OCI-M2 (cell line): Measurements from ENCODE around the gene CANX.
"Not testable (repeated sequence)": the region's sequence is repeated elsewhere in the genome, so short reads cannot be mapped to it uniquely, and the experiment has no call there.

Experiments used
- DNase-seq: peaks from one replicate; lab custom pipeline; 2025; ENCODE audit not compliant: unreplicated experiment; lab: John Stamatoyannopoulos, UW

The CANX gene

GRCh38 chr5:179698935-179699615, at the start of gene CANX:
Gene CANX, plus strand, starts transcription at chr5:179698967. Its CDS starts 6,715 bp downstream, at chr5:179705682.
- DNase-seq: no peak

GRCh38 chr5:179649166-179649703, 49.5 kb upstream of the CANX start:
- DNase-seq: not testable (repeated sequence)

GRCh38 chr5:179650245-179650644, 48.5 kb upstream of the CANX start:
- not testable (repeated sequence) for DNase-seq

- DNase-seq: not testable (repeated sequence)
Measured at GRCh38 chr5:179653135-179653534, 45.6 kb upstream of the CANX start.

GRCh38 chr5:179657302-179658178, 41.2 kb upstream of the CANX start:
- DNase-seq: not testable (repeated sequence)

GRCh38 chr5:179658179-179658856, 40.4 kb upstream of the CANX start:
- DNase-seq: not testable (repeated sequence)

GRCh38 chr5:179661647-179662046, 37.1 kb upstream of the CANX start:
- not testable (repeated sequence) for DNase-seq

- no peak for DNase-seq
Measured at GRCh38 chr5:179668391-179668790, 30.4 kb upstream of the CANX start.

- DNase-seq: no peak
Measured at GRCh38 chr5:179678223-179679013, 20.3 kb upstream of the CANX start.

- no peak for DNase-seq
Measured at GRCh38 chr5:179679014-179679674, 19.6 kb upstream of the CANX start.

GRCh38 chr5:179680014-179680779, 18.6 kb upstream of the CANX start:
- no peak for DNase-seq

- no peak for DNase-seq
Measured at GRCh38 chr5:179680780-179681401, 17.9 kb upstream of the CANX start, which contains the start of gene CBY3. Gene CBY3, minus strand, starts transcription at chr5:179681034. Its CDS starts 116 bp downstream, at chr5:179680918.

- DNase-seq: not testable (repeated sequence)
Measured at GRCh38 chr5:179689212-179689611, 9.6 kb upstream of the CANX start.

- no peak for DNase-seq
Measured at GRCh38 chr5:179694561-179694960, 4.2 kb upstream of the CANX start.

- no peak for DNase-seq
Measured at GRCh38 chr5:179696603-179697002, 2.2 kb upstream of the CANX start.

GRCh38 chr5:179697108-179697507, 1.7 kb upstream of the CANX start:
- no peak for DNase-seq

- not testable (repeated sequence) for DNase-seq
Measured at GRCh38 chr5:179697543-179697942, 1.2 kb upstream of the CANX start.
